ENCODE results near the gene NPTX1.

NPTX1 gene

DNA sequence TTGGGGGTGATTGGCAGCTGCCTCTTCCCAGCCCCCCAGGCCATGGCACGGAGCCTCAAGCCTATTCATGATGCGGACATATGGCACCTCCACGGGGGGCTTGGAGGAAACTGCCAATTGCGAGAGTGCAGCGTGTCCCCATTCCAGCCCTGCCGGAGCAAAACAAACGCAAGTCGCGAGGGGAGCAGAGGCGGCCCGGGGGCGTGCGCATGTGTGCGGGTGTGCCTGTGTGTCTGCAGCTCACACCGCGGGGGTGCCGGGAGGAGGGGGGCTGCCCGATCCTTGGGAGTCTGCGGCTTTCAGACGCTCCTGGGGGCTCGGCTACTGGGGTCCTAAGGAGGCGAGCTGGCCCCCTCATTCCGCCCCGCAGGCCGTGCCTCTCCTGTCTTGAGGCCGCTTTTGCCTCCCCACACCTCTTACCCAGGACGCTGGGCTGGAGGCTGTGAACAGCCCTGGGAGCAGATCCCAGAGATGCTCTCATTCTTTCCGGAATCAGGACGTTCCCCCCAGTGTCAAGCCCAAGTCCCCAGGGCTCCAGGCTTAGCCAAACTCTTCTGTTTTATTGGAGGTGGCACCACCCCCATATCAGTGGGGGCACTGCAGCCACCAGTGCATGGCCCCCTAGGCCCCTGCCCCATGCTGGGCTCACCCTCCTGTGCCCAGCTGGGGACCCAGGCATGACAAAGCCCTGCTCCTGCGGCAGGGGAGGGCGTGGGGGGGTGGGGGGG, 32.3 kb downstream of the NPTX1 start:
- DNase-seq (ENCODE audit: low spot score), result no peak

DNA sequence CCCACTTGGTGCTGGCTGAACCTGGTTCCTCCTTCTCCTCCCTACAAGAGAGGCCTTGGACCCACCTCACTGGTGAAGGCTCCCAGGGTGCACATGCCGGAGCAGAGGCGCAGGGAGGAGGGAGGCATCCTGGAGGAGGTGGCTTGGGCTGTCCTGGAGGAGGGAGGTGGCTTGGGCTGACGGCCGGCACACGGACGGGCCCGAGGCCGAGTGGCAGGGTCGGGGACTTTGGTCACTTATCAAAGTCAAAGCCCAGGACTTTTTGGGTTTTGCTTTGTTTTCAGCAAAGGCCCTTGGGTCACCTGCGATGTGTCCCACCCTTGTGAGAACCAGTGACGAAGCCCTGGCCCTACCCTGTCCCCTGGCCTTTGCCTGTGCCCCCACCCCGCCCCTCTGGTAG, 32.9 kb downstream of the NPTX1 start:
- no peak for DNase-seq (ENCODE audit: low spot score)

DNA sequence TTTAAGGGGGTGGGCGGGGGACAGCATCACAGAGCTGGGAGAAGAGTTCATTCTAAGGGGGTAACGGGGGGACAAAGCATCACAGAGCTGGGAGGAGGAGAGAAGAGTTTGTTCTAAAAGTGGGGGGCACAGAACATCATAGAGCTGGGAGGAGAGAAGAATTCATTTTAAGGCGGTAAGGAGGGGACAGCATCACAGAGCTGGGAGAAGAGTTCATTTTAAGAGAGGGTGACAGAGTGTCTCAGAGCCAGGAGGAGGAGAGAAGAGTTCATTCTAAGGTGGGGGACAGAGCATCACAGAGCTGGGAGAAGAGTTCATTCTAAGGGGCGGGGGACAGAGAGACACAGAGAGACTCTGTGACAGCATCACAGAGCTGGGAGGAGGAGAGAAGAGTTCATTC, 33.6 kb downstream of the NPTX1 start:
- DNase-seq (ENCODE audit: low spot score), result no peak

DNA sequence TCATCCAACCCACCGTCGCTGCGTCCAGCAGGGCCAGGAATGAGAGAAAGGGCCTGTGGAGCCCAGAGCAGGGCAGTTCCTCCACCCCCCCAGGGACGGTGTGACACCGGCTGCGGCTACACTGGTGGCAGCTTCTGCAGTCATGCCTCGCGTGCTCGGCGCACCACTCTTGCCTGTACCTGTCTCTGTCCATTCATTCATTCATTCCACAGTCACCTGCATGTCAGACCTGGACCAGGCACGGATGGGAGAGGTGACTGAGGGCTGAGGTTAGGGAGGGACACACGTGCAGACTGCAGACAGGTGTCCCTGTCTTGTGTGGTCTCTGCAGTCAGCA, 34.1 kb downstream of the NPTX1 start:
- DNase-seq (ENCODE audit: low spot score), result no peak

DNA sequence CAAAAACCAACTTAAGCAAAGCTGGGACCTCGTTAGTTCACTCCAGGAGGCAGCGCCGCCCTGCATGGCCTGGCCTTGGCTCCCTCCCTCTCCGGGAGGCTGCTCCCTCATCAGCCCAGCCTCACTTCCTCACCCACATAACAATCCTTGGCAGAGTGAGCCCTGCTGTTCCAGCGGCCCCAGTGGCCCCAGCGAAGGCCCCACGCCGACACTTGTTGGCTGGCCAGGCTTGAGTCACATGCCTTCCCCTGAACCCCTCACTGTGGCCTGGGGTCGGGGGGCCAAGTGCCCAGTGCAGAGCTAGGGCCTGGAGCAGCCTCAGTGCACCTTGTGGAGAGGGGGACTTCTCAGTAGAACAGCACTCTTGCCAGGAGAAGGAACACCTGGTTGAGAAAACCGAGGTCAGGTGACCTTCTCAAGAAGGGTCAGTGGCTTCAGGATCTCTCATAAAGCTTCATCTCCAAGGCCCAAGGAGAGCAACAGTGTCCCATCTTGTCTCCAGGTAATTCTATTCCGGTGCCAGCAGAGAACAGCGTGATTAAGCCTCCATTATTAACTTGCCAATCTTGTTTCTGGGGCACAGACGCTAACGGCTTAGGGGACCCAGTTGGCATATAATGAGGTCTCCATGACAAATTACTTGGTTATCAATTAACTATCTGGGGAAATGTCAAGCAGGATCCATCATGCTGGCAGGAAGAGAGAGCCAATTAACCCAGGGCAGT, 34.6 kb downstream of the NPTX1 start:
- DNase-seq (ENCODE audit: low spot score), result no peak

DNA sequence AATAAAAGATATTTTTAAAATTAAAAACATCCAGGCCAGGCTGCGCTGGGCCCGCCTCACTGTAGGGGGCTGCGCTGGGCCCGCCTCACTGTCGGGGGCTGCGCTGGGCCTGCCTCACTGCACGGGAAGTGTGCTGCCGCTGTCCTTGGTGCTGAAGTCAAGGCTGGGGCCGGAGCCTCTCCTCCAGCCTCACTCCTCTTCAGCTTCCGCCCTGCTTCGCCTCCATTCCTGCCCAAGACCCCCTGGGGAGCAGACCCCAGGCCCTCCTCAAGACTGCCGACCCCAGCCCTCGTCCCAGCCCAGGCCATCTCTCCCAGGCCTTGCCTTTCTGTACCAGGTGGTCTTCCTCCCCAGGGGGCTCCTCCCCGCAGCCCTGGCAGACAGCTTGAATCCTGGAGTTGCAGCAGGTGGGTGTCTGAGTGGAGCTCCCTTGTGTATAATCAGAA, 35.3 kb downstream of the NPTX1 start:
- peak; percentile 69 for DNase-seq (ENCODE audit: low spot score)

DNA sequence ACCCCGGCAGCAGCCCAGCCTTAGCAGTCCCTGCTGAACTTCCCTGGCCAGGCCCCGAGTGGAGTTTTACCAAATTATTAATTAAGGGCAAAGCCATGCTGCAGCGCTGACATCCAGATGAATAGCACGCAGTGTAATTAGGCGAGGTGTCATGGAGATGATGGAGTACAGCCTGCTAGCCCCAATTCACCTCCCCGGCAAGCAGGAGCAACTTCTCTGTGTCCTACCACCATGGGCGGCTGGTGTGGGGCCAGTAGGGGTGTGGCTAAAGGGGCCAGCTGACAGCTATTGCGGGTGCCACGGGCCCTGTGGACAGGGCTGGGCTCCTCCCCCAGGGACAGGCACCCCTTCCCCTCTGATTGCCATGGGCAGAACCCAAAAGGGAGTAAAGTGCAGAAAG, 36.9 kb downstream of the NPTX1 start:
- DNase-seq (ENCODE audit: low spot score), result no peak

DNA sequence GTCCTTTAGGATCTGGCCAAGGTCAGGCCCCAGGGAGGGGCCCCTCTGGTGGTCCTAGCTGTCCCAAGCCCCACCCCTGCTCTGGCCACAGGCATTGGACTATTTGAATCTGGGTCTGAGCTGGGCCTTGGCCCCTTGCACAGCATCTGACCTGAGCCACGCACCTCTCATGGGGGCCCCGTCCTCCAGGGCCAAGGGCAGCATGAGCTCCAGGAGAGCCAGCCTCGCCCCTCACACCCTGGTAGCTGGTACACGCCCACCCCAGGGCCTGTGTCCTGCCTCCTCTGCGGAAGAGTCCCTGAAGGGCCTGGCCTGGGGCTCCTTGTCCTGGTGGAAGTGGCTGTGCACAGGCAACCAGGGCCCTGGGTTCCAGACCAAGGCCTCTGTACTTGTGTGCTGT, 37.6 kb downstream of the NPTX1 start:
- no peak for DNase-seq (ENCODE audit: low spot score)

DNA sequence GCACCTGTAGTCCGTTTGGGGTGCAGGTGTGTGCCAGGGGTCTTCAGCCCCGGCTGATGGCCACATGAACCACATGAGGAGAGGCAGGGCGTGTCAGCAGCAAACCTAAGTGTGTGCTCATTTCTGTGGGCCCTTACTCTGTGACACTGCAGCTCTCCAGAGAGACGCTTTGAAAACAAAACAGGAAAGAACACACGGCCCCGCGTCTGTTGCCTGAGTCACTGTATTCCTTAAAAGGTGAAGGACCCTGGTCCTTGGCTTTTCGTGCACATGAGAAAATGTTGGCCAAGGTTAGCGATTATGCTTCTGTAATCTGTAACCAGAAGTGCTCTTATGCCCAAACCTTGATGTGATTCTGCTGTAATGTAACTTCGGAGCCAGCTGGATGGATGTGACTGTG, 38.9 kb downstream of the NPTX1 start:
- no peak for DNase-seq (ENCODE audit: low spot score)

DNA sequence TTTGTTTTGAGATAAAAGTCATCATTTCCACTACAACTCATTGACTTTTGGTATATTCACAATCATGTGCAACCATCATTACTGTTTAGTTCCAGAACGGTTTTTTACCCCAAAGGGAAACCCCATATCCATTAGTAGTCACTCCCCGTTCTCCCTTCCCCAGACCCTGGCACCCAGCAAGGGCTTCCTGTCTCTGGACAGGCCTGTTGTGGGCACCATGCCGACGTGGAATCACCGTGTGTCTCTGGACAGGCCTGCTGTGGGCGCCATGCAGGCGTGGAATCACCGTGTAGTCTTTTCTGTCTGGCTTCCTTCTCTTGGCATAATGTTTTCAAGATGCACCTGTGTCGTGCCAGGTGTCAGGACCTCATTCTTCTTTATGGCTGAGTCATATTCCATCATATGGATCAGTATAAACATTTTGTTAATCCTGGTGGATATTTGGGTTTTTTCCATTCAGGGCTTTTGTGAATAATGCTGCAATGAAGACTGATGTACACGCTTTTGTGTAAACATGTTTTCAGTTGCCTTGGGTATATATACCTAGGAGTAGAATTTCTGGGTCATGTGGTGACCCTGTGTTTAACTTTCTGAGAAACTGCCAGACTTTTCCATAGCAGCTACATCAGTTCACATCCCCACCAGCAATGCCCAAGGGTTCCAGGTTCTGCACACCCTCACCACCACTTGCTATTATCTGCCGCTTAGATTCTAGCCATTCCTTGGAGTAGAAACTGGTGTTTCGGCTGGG, 42.3 kb downstream of the NPTX1 start:
- no peak for DNase-seq (ENCODE audit: low spot score)

DNA sequence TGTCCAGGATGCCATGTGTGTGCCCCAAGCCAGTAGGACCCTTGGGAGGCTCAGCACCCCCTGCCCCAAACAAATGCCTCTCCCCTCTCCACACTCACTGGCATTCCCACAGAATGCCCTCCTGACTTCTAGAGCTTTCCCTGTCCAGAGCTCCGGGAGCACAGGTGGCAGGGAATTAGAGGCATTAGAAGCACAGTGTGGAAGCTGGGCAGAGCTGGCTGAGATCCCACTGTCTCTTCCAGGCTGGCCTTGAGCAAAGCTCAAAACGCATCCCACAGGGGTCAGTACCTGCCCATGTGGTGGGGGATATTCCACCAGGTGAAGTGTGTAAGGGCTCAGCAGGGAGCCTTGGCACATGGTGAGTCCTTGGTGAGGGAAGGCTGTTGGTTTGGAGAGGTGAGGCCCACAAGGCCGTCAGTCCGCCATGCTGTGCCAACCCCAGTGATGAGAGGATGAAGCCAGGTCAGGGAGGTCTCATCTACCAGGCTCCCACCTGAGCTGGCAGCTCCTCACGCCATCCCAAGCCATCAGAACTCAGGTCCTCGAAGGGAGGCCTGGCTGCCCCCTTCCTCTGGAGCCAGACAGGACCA, 43.4 kb downstream of the NPTX1 start:
- no peak for DNase-seq (ENCODE audit: low spot score)

DNA sequence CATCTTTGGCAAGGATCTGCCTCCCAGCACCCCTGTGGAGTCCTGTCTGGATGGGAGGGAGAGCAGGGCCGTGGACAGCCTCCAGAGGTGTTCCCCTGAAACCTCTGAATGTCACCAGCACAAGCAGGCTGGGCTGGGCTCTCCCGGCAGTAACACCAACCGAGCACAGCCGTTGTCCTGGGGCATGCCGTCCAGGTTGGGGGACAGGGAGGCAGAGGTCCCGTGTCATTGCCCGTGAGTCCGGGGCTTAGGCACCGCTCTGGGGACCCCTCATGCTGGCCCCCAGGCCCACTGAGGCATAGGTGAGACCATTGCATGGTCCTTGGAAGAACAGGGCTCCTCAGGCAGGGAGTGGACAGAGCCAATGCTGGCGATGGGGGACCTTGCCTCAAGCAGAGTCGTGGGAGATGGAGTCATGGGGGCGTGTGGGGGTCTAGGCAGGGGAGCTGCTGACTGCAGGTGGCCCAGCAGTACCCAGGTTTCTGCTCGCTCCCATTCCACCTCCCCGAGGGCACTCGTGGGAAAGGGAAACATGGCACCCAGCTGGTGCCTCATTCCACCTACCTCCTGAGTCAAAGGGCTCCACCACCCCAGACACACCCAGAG, 44.0 kb downstream of the NPTX1 start:
- DNase-seq (ENCODE audit: low spot score), result no peak

DNA sequence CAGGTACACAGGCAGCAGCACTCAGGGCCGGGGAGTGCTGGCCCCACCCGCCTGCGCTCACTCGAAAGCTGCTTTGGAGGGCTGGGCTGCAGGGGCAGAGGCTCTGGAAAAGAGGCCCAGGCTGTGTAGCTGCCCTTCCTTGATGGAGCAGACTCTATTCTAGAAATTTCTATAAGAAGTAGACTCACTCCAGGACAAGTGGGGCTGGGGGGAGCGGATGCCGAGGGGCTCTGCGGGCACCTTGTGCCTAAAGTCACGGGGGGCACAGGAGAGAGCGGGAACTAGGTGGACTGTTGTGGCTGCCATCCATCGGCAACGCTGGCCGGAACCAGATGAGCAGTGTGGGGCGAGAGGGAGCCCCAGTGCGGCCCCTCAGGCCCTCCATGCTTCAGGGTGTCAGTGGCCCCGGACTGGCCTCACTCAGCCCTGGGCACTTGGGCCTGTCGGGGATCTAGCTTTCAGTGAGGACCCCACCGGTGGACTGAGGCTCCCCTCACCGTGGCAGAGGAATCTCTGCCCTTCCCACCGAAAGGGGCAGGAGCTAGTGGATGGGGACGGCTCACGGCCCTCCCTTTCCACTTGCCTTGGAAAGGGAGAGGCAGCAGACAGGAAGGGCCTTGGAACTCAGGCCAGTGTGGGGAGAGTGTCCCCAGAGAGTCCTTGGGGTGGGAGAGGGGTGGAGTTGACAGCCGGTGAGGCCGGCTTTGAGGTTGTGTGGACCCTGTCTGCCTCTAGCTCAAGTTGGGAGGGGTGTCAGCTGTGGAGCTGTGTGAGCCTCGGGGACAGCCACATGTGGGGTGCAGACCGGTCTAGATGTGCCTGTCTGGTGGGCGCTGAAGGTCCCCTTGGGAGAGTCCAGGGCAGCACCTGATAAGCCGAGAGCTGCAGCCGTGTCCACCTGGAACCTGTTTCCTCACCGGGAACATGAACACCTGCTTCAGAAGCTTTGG, 44.9 kb downstream of the NPTX1 start:
- DNase-seq (ENCODE audit: low spot score), result no peak

DNA sequence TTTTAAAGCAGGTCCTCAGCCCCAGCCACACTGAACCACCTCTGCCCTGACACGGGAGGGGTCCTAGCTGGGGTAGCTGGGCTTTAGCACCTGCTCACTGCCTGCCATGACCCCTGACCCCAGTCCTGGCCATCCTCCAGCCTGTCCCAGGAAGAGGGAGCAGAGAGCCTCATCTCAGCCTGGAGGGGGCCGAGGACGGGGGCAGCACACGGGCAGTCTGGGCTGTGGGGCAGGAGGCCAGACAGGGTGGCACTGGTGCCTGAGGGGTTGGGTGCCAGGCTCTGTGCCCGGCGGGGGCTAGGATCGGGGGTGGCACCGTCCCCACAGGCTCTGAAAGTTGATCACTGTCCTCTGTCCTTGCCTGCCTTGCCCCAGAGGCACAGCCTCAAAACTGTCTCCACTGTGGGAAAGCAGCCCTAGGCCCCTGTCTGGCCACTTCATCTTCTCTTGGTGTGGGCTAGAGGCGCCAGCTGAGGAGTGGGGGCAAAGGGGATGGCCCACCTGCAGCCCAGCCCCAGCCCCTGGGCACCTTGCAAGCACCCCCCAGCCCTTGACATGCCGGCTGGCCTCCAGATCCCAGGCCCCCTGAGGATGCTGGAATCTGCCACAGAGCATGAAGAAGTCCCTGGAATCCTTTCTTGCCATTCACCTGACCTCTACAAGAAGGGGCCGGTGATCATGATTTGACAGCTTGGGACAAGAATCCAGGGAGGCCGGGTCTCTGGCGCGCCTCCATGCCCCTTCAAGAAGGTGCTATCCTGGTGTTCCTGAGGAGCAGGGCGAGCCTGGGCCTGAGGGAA, 45.8 kb downstream of the NPTX1 start:
- DNase-seq (ENCODE audit: low spot score), result no peak

DNA sequence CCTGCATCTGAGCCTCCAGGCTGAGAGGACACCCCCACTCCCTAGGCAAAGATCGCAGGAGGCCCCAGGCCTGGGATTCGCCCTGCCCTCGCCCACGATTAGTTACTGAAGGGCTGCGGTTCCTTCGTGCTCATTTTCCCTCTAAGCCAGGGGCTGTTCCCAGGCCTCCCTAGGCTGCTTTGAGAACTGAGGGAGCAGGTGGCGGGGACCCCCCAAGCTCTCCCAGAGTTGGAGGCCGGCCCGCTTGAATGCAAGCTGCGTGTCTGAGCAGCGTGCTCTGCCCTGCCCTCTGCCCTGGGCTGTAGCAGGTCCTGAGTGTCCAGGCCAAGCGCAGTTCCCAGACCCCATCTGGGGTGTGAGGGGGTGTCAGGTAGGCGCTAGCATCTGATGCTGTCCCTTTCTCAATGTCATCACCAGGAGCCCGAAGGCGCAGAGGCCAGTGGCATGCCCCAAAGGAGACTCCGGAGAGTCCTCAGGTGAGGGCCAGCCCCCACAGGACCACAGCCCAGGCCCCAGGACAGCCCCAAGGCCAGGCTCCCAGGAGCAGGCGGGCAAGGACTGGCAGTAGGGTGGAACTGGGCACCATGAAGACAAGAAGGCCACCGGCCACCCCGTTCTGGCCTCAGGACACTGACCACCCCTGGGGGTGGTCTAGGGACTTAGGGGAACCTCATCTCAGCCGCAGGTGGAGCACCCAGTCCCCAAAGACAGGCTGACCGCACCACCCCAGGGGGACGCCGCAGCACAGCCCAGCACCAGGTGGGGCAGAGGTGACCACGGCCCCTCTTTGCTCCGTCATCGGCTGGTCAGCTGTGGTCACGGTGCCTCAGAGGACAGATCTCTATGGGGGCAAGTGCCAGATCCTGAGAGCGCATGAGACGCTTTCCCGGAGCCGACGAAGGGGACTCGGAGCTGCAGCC, 46.8 kb downstream of the NPTX1 start:
- DNase-seq (ENCODE audit: low spot score), result no peak

DNA sequence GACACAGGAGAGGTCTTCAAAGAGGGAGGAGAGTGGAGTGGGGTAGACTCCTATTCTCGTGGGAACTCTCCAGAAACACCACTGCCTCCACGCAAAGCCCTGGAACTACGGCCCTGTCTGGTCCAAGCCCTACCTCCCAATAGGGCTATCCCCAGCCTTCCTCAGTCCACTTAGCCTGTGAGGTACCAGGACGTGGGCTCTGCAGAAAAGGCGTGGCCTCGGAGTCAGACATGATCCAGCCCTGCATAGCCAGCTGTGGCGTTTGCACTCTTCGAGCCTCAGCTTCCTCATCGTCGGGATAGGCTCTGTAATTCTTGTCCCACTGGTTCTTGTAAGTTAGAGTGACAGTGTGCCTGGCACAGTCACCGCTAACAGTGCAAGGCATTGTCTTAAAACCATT, 47.6 kb downstream of the NPTX1 start:
- no peak for DNase-seq (ENCODE audit: low spot score)

DNA sequence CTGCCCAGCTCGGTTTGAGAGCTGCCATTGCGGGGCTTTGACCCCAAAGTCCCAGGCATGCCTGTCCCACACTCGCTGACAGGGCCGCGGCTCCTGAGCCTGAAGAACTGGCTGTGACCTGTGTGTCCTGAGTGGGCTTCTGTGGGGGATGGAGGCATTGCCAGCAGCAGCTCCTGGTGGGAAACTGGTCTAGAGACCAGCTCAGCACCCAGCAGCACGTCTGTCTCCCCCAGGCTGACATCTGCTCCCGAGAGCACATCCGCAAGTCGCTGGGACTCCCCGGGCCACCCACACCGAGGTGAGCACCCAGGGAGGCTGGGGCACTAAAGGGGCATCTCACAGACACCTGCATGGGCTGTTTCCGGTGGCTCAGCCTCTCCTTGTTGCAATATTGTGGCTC, 48.0 kb downstream of the NPTX1 start:
- no peak for DNase-seq (ENCODE audit: low spot score)

DNA sequence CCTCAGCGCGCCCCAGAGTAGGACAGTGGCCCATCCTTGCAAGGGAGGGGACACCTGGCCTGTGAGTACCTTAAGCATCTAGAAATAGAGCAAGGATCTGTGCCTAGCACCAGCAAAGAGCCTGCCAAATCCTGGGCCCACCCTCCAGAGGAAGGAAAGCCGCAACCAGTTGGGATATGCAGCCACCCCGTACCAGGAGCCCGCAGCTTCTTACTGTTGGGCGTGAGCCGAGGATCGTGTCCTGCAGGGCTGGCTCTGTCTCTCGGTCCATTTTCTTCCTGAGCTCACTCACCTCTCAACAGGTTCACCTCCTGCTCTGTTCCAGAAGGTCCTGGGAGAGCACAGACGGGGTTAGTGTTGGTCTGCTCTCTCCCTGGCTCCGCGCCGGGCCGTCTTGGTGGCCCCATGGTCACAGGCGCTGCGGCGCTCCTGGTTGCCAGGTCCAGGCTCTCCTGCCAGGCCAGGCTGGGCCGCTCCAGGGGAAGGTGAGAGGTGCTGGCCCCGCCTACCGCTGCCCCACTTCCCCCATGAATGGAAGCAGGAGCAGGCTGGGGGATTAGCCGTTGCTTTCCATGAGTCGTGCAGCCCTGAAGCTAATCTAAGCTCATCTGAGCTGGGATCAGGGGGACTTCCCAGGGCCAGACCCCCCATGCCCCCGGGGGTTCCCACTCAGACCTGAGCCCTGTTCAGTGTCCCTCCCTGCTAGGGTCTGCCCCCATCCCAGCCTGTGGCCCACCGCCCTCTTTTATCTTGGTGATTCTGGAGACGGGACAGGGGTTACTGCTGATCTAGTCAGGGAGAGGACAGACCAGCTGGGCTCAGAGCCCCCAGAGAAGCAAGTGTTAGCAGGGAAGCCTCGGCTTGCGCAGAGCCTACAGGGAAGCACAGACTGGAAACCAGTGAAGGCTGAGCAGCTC, 48.8 kb downstream of the NPTX1 start:
- DNase-seq (ENCODE audit: low spot score), result no peak

Measured in germinal center (tissue), 1 donor.